Mammary epithelial cell (primary cell): ENCODE results near the gene FAM43B.

Experiments
- CTCF ChIP-seq, 2 donors: IDR thresholded peaks in 1 of 2; conservative IDR thresholded peaks in 1 of 2; 2 replicates each; pipeline ENCODE4 v1.5.1; 2011 to 2012; ENCODE audit warnings: inconsistent platforms in 2 of 2, low read length in 2 of 2, mild to moderate bottlenecking in 2 of 2, control low read depth in 1 of 2, low read depth in 1 of 2; ENCODE audit not compliant: insufficient read depth in 1 of 2; ENCODE audit errors: extremely low read depth in 1 of 2
- EZH2 ChIP-seq: IDR thresholded peaks from 2 replicates; pipeline ENCODE4 v1.6.1; 2012; ENCODE audit warnings: low read length, inconsistent platforms, borderline replicate concordance

DNA sequence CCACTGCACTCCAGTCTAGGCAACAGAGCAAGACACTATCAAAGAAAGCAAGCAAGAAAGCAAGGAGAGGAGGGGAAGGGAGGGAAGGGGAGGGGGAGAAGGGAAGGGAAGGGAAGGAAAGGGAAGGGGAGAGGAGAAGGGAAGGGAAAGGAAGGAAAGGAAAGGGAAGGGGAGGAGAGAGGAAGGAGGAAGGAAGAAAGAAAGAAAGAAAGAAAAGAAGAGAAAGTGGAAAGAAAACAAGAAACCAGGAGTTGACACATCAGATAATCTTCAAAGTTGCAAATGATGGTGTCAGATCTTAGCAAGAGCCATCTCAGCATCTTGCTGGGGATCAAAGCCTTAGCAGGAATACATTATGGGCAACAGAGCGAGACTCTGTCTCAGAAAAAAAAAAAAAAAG lies 21.6 kb downstream of the FAM43B start:
- TF ChIP-seq CTCF (conservative IDR thresholded peaks at IDR 0.05 in 1 of 2, IDR thresholded peaks at IDR 0.05 in 1 of 2; ENCODE audit: extremely low read depth in 1 of 2, insufficient read depth in 1 of 2, low read depth in 1 of 2, low read length in 2 of 2) (no peak), EZH2 (no peak)
